Measurements from ENCODE around the gene OR1N2.

DNA sequence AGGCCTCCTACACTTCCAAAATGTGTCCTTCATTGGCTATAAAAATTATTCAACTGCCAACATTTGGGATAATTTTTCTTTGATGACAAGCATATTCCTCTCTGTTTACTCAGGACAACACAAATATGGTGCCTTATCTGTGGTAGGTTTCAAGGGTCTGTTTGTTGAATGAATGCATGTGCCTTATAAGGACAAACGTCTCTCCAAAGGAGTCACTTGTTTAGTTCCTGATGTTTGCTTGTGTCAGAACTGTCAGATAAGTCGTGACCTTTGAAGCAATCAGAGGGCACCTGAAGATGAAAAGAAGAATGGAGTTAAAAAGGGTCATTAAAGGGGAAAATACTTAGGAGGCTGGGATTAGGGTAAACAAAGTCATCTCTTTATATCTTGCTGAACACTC lies 45.9 kb upstream of the OR1N2 start:
- no peak for TF ChIP-seq CTCF (conservative IDR thresholded peaks at IDR 0.05; ENCODE audit: low read depth, low read length)
- TF ChIP-seq EZH2 (IDR thresholded peaks at IDR 0.05; ENCODE audit: low read length, unreplicated experiment): no peak
- TF ChIP-seq EZH2phosphoT487 (IDR thresholded peaks at IDR 0.05; ENCODE audit: borderline replicate concordance, low read length): no peak
